SK-N-SH treated with all-trans-retinoic acid at 6 μM for 48 hours (cell line): ENCODE data around the gene PARD3.
"Not testable (repeated sequence)": the region's sequence is repeated elsewhere in the genome, so short reads cannot be mapped to it uniquely, and the experiment has no call there.

ENCODE experiments used
- ATAC-seq: fragments of 200-7000 bp; cut with Tn5 transposase; 3 replicates; pipeline ENCODE4 v1.9.1; 2020; ENCODE audit warnings: mild to moderate bottlenecking, moderate library complexity
- ARNTL ChIP-seq: fragments of 450-650 bp; formaldehyde crosslinking; IDR thresholded peaks from 2 replicates; pipeline ENCODE4 v1.5.0; 2020; ENCODE audit warnings: low read depth, mild to moderate bottlenecking, moderate library complexity, borderline replicate concordance
- BACH2 ChIP-seq: fragments of 250-450 bp; sonication (Bioruptor Pico); IDR thresholded peaks from 2 replicates; pipeline ENCODE4 v1.9.0; 2021; ENCODE audit warnings: mild to moderate bottlenecking, borderline replicate concordance
- CREB5 ChIP-seq: fragments of 250-450 bp; sonication (Bioruptor Pico); IDR thresholded peaks from 2 replicates; pipeline ENCODE4 v1.5.1; 2020; ENCODE audit warnings: low read depth, mild to moderate bottlenecking, moderate library complexity
- CSDC2 ChIP-seq: fragments of 250-450 bp; sonication (Bioruptor Pico); IDR thresholded peaks from 2 replicates; pipeline ENCODE4 v1.5.0; 2020; ENCODE audit warnings: mild to moderate bottlenecking, moderate library complexity
- CSRNP3 ChIP-seq: fragments of 250-450 bp; sonication (Bioruptor Pico); IDR thresholded peaks from 2 replicates; pipeline ENCODE4 v1.5.1; 2021; ENCODE audit warnings: mild to moderate bottlenecking, moderate library complexity
- ESRRG ChIP-seq: fragments of 250-450 bp; sonication (Bioruptor Pico); IDR thresholded peaks from 2 replicates; pipeline ENCODE4 v1.6.1; 2021; ENCODE audit warnings: mild to moderate bottlenecking
- GLIS3 ChIP-seq: fragments of 250-450 bp; sonication (Bioruptor Pico); IDR thresholded peaks from 2 replicates; pipeline ENCODE4 v1.5.0; 2020; ENCODE audit warnings: mild to moderate bottlenecking, moderate library complexity
- ISL1 ChIP-seq: fragments of 250-450 bp; sonication (Bioruptor Pico); IDR thresholded peaks from 2 replicates; pipeline ENCODE4 v2.1.2; 2022; ENCODE audit warnings: mild to moderate bottlenecking, moderate library complexity
- OSR1 ChIP-seq: fragments of 250-450 bp; sonication (Bioruptor Pico); IDR thresholded peaks from 2 replicates; pipeline ENCODE4 v1.8.0; 2022; ENCODE audit warnings: moderate library complexity, mild to moderate bottlenecking, inconsistent platforms
- POU6F1 ChIP-seq: fragments of 250-450 bp; sonication (Bioruptor Pico); IDR thresholded peaks from 2 replicates; pipeline ENCODE4 v1.8.0; 2021; ENCODE audit warnings: low read depth, mild to moderate bottlenecking, moderate library complexity, borderline replicate concordance
- PPARA ChIP-seq: fragments of 250-450 bp; sonication (Bioruptor Pico); IDR thresholded peaks from 2 replicates; pipeline ENCODE4 v1.5.0; 2020; ENCODE audit warnings: mild to moderate bottlenecking, borderline replicate concordance
- RARB ChIP-seq: fragments of 250-450 bp; sonication (Bioruptor Pico); IDR thresholded peaks from 2 replicates; pipeline ENCODE4 v1.8.0; 2021; ENCODE audit warnings: mild to moderate bottlenecking, moderate library complexity
- SNAI2 ChIP-seq: fragments of 250-450 bp; sonication (Bioruptor Pico); IDR thresholded peaks from 2 replicates; pipeline ENCODE4 v1.5.0; 2020; ENCODE audit warnings: mild to moderate bottlenecking, moderate library complexity
- TCF4 ChIP-seq: fragments of 250-450 bp; sonication (Bioruptor Pico); IDR thresholded peaks from 2 replicates; pipeline ENCODE4 v1.8.0; 2021; ENCODE audit warnings: mild to moderate bottlenecking, moderate library complexity, borderline replicate concordance
- TOX ChIP-seq: fragments of 250-450 bp; sonication (Bioruptor Pico); IDR thresholded peaks from 2 replicates; pipeline ENCODE4 v1.8.0; 2021; ENCODE audit warnings: mild to moderate bottlenecking, moderate library complexity, borderline replicate concordance
- ZC3H10 ChIP-seq: fragments of 250-450 bp; sonication (Bioruptor Pico); IDR thresholded peaks from 2 replicates; pipeline ENCODE4 v1.5.1; 2021; ENCODE audit warnings: mild to moderate bottlenecking, moderate library complexity
- ZFP3 ChIP-seq: fragments of 250-450 bp; sonication (Bioruptor Pico); IDR thresholded peaks from 2 replicates; pipeline ENCODE4 v1.5.0; 2020; ENCODE audit warnings: mild to moderate bottlenecking, moderate library complexity
- ZFP30 ChIP-seq: fragments of 450-650 bp; formaldehyde crosslinking; IDR thresholded peaks from 2 replicates; pipeline ENCODE4 v1.5.0; 2022; ENCODE audit warnings: mild to moderate bottlenecking, moderate library complexity
- TF ChIP-seq, protein P1 (sequence below): fragments of 250-450 bp; sonication (Bioruptor Pico); IDR thresholded peaks from 2 replicates; pipeline ENCODE4 v1.5.0; 2020; ENCODE audit warnings: mild to moderate bottlenecking, moderate library complexity
- TF ChIP-seq, protein P2 (sequence below): fragments of 250-450 bp; sonication (Bioruptor Pico); IDR thresholded peaks from 2 replicates; pipeline ENCODE4 v1.8.0; 2020; ENCODE audit warnings: mild to moderate bottlenecking, moderate library complexity, borderline replicate concordance

The PARD3 gene

GRCh38 chr10:34751272-34751671 is 63.8 kb downstream of the PARD3 start:
- no peak for TF ChIP-seq PPARA (CRISPR knock-in tag)
- TF ChIP-seq POU6F1 = no peak
- no peak for TF ChIP-seq CREB5 (CRISPR knock-in tag)
- no peak for TF ChIP-seq RARB (CRISPR knock-in tag)
- no peak for TF ChIP-seq ESRRG (CRISPR knock-in tag)
- no peak for TF ChIP-seq CSRNP3 (CRISPR knock-in tag)
- TF ChIP-seq CSDC2 (CRISPR knock-in tag) = no peak
- no peak for TF ChIP-seq ARNTL (CRISPR knock-in tag)
- TF ChIP-seq BACH2 (CRISPR knock-in tag) = no peak
- TF ChIP-seq SNAI2 (CRISPR knock-in tag) = no peak
- TF ChIP-seq GLIS3 = no peak
- TF ChIP-seq ZC3H10 = no peak
- TF ChIP-seq, protein P1, sequence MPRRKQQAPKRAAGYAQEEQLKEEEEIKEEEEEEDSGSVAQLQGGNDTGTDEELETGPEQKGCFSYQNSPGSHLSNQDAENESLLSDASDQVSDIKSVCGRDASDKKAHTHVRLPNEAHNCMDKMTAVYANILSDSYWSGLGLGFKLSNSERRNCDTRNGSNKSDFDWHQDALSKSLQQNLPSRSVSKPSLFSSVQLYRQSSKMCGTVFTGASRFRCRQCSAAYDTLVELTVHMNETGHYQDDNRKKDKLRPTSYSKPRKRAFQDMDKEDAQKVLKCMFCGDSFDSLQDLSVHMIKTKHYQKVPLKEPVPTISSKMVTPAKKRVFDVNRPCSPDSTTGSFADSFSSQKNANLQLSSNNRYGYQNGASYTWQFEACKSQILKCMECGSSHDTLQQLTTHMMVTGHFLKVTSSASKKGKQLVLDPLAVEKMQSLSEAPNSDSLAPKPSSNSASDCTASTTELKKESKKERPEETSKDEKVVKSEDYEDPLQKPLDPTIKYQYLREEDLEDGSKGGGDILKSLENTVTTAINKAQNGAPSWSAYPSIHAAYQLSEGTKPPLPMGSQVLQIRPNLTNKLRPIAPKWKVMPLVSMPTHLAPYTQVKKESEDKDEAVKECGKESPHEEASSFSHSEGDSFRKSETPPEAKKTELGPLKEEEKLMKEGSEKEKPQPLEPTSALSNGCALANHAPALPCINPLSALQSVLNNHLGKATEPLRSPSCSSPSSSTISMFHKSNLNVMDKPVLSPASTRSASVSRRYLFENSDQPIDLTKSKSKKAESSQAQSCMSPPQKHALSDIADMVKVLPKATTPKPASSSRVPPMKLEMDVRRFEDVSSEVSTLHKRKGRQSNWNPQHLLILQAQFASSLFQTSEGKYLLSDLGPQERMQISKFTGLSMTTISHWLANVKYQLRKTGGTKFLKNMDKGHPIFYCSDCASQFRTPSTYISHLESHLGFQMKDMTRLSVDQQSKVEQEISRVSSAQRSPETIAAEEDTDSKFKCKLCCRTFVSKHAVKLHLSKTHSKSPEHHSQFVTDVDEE (CRISPR knock-in tag) = no peak
- TF ChIP-seq OSR1 (CRISPR knock-in tag) = no peak
- no peak for TF ChIP-seq TOX (CRISPR knock-in tag)
- TF ChIP-seq ISL1 = no peak
- no peak for TF ChIP-seq ZFP3 (CRISPR knock-in tag)
- ATAC-seq = no peak

DNA sequence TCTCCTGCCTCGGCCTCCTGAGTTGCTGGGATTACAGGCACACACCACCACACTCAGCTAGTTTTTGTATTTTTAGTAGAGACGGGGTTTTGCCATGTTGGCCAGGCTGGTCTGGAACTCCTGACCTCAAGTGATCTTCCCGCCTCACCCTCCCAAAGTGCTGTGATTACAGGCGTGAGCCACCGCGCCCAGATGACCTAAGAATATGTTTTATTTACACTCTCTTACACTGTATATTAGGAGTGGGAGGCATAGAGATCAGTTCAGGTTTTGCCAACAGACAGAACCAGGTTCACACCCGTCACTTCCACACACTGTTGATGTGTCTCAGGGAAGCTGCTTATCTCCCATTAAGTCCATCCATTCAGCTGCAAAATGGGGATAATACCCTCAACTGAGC is 64.3 kb downstream of the PARD3 start:
- not testable (repeated sequence) for ATAC-seq

DNA sequence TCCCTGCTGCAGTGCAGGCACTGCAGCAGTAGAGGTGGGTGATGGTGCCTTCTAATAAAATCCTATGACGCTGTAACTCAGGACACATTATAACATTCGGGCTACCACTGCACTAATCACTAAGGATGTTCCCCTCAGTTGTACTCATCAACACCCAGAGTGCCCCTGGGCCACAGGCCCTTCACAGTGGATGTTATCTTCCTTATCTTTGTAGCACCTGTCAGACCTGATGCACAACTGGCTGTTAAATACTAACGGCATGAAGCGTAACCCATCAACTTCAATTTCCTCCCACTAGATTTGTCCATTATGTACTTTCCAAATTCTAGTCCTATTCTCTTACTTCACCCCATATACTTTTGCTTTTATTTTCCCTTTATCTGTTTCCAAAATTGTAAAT is 66.3 kb downstream of the PARD3 start:
- no peak for ATAC-seq
- no peak for TF ChIP-seq ARNTL (CRISPR knock-in tag)
- TF ChIP-seq POU6F1 = no peak
- TF ChIP-seq SNAI2 (CRISPR knock-in tag) = no peak
- no peak for TF ChIP-seq TCF4
- no peak for TF ChIP-seq TOX (CRISPR knock-in tag)
- no peak for TF ChIP-seq ESRRG (CRISPR knock-in tag)
- TF ChIP-seq ZC3H10 = no peak
- TF ChIP-seq, protein P2, sequence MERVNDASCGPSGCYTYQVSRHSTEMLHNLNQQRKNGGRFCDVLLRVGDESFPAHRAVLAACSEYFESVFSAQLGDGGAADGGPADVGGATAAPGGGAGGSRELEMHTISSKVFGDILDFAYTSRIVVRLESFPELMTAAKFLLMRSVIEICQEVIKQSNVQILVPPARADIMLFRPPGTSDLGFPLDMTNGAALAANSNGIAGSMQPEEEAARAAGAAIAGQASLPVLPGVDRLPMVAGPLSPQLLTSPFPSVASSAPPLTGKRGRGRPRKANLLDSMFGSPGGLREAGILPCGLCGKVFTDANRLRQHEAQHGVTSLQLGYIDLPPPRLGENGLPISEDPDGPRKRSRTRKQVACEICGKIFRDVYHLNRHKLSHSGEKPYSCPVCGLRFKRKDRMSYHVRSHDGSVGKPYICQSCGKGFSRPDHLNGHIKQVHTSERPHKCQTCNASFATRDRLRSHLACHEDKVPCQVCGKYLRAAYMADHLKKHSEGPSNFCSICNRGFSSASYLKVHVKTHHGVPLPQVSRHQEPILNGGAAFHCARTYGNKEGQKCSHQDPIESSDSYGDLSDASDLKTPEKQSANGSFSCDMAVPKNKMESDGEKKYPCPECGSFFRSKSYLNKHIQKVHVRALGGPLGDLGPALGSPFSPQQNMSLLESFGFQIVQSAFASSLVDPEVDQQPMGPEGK (CRISPR knock-in tag) = no peak
- no peak for TF ChIP-seq ZFP30
- no peak for TF ChIP-seq BACH2 (CRISPR knock-in tag)
- TF ChIP-seq RARB (CRISPR knock-in tag) = no peak
- no peak for TF ChIP-seq PPARA (CRISPR knock-in tag)
- TF ChIP-seq ZFP3 (CRISPR knock-in tag) = no peak
- TF ChIP-seq, protein P1 (CRISPR knock-in tag) = no peak
